Skin of body (tissue), 2 donors: ENCODE data around the gene RNF167. TPM values are rescaled to one million over a fixed set of nuclear protein-coding genes. Genes with fewer than 3 reads are reported as not detected.
"Not testable (repeated sequence)": the region's sequence is repeated elsewhere in the genome, so short reads cannot be mapped to it uniquely, and the experiment has no call there.

Source experiments
- DNase-seq: peaks from one replicate; lab custom pipeline; 2025; lab: John Stamatoyannopoulos, UW
- total RNA-seq: library from RNA; depleted of rRNA; stranded (reverse); fragments of >200 nt; gene quantifications from one replicate; pipeline ENCODE4 v1.2.3, GENCODE V29; 2014

The RNF167 gene
- total RNA-seq, 1 donor from 2014 or later, result 20.6 TPM

DNA sequence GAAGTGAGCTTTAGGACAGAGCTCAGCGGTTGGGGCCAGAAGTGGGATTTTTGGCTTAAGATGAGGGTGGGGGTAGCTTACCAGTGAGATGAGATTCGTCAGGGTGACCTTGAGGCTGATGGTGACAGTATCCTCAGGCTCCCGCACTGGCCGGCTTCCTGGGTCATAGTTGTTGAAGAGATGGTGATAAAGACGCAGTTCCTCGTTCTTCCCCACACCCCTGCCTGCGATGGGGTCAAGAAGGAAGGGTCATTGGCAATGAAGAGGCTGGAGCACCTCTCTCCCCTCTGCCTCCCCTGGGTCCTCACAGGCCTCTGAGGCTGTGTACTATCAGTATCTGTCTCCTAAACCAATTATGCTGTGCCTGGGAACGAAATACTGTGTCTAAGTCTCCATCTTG, 37.5 kb upstream of the RNF167 start:
- DNase-seq, result no peak

DNA sequence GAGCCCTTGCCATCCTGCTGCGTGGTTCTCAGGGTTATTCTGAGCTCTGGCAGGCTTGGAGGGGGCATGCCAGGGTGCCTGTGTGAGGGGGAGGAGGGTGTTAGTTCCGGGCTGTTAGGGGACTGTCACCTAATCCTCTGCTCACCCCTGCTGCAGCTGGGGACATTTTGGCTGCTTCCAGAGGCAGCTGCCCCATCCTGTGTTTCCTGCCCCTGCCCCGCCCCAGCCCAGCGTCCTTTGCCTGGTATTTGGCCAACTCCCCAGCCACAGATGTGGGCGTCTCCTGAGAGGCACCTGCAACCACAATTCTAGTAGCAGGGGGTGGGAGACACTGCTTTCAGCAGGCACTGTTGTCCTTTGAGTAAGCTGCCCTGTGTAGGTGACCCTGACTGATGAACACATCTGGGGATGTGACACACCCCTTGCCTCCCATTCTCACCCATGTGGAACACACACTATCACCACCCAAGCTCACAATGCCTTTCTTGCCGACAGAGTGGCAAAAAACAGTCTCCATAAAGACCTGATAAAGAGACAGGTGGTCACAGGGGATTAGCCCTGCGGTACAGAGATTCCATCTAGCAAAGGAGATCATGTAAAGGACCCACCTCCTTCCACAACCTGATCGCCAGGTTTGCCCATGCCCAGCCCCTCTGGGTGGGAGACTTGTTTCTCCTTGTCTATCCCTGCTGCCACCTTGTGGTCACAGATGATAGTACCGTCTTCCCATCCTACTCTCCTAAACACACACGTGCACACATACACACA, 36.8 kb upstream of the RNF167 start, which contains the start of gene CHRNE:
TSS of gene CHRNE (minus strand) at position 48 of the 768 bp plus-strand sequence. CDS start at position 13, 35 bp downstream.
- peak; percentile 64 for DNase-seq

DNA sequence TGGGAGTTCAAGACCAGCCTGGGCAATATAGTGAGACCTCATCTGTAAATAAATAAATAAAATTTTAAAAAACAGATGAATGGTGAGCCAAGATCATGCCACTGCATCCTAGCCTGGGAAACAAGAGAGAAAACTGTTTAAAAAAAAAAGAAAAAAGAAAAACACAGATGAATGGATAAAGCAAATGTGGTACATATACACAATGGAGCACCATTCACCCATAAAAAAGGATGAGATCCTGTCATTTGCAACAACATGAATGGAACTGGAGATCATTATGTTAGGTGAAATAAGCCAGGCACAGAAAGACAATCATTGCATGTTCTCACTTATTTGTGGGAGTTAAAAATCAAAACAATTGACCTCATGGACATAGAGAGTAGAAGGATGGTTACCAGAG, 33.4 kb upstream of the RNF167 start:
- DNase-seq, result not testable (repeated sequence)

DNA sequence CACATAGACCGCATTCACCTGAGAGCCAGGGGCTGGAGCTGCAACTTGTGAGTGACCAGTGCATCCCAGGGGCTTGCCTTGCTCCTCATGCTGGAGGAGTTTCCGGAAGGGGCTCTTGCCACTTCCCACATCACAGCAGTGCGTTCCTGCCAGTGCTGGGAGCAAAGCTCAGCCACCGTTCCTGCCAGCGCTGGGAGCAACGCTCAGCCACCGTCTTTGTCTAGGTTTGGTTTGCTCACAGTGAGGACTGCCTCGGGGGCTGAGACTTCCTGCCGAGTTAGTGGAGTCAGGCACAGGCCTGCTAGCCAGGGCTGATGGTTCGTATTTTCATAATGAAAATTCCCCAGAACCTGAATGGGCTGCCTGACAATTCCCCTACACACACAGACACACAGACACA, 31.8 kb upstream of the RNF167 start:
- no peak for DNase-seq

DNA sequence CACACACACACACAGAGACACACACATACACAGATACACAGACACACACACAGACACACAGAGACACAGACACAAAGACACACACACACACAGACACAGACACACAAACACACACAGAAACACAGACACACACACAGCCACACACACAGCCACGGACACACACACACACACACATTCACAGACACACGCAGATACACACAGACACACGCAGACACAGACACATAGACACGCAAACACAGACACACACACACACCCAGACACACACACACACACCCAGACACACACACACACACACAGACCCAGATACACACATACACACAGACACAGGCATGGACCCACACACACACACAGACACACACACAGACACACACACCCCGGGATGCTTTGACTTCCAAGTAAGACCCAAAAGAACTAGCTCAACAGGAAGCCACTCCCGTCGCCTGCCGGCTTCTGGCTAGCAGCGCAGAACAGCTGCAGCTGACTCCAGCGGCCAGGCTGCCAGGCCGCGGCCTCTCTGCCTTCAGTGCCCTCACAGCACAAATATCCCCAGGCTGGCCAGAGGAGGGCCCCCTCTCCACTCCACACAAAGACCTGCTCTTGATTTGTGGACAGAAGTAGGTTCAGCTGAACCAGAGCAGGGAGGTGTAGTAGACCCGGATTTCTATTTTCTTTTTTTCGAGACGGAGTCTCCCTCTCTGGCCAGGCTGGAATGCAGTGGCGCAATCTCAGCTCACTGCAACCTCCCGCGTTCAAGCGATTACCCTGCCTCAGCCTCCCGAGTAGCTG, 31.2 kb upstream of the RNF167 start:
- DNase-seq, result peak; percentile 90

DNA sequence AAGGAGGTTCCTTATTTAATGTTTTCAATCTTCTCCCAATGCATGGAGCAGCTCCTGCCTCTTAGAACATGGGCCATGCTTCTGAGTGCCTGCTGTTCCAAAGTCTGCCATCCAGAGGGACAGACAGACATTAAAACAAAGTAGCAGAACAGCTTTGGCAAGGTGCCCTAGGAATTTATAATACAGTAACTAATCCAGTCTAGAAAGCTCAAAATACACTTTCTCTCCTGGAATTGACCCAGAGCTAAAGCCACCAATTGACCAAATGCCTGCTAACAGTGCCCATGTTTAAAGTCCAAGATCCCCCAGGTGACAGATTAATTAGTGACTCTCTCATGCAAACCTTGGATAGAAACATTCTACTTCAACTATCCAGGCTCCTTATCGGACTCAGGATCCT, 26.1 kb upstream of the RNF167 start:
- DNase-seq, result no peak

DNA sequence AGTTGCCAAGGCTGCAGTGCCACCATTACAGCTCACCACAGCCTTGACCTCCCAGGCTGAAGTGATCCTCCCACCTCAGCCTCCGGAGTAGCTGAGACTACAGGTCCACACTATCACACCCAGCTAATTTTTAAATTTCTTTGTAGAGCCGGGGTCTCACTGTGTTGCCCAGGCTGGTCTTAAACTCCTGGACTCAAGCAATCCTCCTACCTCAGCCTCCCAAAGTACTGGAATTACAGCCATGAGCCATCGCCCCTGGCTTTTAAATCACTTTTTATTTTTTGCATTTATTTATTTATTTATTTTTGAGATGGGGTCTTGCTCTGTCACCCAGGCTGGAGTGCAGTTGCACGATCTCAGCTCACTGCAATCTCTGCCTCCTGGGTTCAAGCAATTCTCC, 25.5 kb upstream of the RNF167 start:
- DNase-seq, result not testable (repeated sequence)

DNA sequence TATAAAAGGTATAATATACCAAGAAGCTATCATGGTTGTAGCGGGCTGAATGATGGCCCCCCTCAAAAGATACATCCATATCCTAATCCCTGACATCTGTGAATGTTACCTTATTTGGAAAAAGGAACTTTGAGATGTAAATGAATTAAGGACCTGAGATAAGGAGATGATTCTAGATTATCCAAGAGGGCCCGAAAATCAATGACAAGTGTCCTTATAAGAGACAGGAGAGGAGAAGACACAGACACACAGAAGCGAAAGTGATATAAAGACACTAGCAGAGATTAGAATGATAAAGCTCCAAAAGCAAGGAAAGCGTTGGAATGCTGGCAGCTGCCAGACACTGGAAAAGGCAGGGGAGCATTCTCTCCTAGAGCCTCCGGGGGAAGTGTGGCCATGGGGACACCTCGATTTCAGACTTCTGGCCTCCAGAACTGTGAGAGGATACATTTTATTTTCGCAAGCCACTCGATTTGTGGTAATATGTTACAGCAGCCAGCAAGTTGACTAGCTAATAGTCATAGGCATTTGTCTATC, 20.5 kb upstream of the RNF167 start:
- no peak for DNase-seq

DNA sequence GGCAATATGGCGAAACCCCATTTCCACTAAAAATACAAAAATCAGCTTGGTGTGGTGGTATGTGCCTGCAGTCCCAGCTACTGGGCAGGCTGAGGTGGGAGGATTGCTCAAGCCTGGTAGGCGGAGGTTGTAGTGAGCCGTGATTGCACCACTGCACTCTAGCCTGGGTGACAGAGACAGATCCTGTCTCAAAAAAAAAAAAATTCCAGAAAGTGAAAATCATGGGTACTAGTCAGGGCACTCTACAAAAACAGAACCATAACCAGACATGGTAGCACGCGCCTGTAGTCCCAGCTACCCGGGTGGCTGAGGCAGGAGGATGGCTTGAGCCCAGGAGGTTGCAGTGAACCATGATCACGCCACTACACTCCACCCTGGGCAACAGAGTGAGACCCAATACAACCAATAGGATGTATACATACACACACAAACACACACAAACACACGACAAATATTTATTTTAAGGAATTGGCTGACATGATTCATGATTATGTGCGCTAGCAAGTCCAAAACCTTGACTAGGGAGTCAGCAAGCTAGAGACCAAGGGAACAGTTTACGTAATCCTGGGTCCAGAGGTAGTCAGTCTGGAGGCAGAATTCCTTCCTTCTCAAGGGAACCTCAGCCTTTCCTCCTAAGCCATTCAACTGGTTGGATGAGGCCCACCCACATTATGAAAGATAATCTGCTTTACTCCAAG, 19.6 kb upstream of the RNF167 start:
- no peak for DNase-seq

DNA sequence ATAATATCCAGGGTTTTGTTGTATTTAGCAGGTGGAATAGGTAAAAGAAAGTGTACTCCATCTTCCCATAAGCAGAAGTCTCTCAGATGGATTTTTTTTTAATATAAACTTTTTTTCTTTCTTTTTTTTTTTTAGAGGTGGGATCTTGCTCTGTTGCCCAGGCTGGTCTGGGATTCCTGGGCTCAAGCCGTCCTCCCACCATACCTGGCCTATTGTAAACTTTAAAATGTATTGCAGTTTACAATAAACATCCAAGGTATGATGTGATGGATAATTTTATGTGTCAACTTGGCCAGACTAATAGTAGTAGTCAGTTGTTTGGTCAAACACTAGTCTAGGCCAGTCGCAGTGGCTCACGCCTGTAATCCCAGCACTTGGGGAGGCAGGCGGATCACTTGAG, 18.7 kb upstream of the RNF167 start:
- DNase-seq, result no peak

DNA sequence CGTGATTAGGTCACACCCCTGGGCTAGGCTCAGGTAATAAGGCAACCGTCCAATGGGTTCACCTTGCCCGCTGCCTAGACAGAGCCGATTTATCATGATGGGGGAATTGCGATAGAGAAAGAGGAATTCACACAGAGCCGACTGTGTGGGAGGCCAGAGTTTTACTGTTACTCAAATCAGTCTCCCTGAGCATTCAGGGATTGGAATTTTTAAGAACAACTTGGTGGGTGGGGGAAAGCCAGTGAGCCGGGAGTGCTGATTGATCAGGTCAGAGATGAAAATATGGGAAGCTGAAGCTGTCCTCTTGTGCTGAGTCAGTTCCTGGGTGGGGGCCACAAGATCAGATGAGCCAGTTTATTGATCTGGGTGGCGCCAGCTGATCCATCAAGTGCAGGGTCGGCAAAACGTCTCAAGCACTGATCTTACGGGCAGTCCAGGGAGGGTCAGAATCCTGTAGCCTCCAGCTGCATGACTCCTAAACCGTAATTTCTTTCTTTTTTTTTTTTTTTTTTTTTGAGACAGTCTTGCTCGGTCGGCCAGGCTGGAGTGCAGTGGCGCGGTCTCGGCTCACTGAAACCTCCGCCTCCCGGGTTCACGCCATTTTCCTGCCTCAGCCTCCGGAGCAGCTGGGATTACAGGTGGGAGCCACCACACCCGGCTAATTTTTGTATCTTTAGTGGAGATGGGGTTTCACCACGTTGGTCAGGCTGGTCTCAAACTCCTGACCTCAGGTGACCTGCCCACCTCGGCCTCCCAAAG, 13.3 kb upstream of the RNF167 start:
- not testable (repeated sequence) for DNase-seq

DNA sequence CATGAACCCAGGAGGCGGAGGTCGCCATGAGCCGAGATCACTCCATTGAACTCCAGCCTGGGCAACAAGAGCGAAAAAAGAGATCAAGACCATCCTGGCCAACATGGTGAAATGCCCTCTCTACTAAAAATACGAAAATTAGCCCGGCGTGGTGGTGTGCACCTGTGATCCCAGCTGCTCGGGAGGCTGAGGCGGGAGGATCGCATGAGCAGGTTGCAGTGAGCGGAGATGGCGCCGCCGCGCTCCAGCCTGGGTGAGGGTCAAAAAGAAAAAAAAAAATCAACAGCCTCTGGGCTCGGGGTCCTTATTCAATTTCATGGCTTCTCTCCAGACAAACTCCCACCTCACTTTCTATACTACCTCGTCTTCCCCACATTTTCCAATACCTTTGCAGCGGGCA, 11.2 kb upstream of the RNF167 start:
- DNase-seq, result no peak

DNA sequence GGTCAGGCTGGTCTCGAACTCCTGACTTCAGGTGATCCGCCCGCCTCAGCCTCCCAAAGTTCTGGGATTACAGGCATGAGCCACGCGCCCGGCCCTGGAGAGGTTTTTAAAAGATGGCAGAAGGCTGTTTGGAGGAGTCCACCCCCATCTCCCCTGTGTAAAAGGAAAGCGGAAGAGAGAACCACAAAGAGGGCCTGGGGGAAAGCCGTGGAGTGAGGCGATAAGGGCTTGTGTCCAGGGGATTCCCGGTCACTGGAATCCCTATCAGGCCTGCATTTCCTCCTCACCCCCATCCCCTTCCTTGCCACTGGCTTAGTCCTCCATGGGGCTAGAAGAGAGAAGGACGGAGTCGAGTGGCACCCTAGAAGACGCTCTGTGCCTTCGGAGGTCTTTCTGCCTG, 8.1 kb upstream of the RNF167 start, which contains the start of gene GP1BA:
TSS of gene GP1BA (plus strand) at position 315 of the 400 bp plus-strand sequence. CDS start 328 bp downstream, outside the sequence.
- DNase-seq, result no peak

DNA sequence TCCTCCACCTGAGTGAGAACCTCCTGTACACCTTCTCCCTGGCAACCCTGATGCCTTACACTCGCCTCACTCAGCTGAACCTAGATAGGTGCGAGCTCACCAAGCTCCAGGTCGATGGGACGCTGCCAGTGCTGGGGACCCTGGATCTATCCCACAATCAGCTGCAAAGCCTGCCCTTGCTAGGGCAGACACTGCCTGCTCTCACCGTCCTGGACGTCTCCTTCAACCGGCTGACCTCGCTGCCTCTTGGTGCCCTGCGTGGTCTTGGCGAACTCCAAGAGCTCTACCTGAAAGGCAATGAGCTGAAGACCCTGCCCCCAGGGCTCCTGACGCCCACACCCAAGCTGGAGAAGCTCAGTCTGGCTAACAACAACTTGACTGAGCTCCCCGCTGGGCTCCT, 7.3 kb upstream of the RNF167 start:
- DNase-seq, result no peak

DNA sequence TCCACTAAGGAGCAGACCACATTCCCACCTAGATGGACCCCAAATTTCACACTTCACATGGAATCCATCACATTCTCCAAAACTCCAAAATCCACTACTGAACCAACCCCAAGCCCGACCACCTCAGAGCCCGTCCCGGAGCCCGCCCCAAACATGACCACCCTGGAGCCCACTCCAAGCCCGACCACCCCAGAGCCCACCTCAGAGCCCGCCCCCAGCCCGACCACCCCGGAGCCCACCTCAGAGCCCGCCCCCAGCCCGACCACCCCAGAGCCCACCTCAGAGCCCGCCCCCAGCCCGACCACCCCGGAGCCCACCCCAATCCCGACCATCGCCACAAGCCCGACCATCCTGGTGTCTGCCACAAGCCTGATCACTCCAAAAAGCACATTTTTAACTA, 6.4 kb upstream of the RNF167 start:
- no peak for DNase-seq

DNA sequence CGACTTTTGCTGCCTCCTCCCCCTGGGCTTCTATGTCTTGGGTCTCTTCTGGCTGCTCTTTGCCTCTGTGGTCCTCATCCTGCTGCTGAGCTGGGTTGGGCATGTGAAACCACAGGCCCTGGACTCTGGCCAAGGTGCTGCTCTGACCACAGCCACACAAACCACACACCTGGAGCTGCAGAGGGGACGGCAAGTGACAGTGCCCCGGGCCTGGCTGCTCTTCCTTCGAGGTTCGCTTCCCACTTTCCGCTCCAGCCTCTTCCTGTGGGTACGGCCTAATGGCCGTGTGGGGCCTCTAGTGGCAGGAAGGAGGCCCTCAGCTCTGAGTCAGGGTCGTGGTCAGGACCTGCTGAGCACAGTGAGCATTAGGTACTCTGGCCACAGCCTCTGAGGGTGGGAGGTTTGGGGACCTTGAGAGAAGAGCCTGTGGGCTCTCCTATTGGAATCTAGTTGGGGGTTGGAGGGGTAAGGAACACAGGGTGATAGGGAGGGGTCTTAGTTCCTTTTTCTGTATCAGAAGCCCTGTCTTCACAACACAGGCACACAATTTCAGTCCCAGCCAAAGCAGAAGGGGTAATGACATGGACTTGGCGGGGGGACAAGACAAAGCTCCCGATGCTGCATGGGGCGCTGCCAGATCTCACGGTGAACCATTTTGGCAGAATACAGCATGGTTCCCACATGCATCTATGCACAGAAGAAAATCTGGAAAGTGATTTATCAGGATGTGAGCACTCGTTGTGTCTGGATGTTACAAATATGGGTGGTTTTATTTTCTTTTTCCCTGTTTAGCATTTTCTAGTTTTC, 5.7 kb upstream of the RNF167 start:
- no peak for DNase-seq

DNA sequence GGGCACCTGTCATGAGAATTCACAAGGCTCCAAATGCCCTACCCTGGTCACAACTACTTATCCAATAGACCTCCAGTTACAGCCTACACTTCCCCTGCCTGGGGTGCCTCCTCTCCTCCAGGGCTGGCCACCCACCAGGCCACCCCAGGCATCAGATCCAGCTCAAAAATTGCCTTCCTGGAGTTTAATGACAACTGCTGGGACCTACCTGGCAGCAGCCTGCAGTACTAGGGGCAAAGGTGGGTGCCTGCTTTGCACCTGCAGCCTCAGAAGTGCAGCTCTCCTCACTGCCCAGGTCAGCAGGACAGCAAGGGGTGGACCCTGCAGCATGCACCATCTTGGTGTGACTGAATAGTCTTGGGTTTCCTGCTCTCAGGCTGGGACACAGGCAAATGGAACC, 4.4 kb upstream of the RNF167 start:
- no peak for DNase-seq

DNA sequence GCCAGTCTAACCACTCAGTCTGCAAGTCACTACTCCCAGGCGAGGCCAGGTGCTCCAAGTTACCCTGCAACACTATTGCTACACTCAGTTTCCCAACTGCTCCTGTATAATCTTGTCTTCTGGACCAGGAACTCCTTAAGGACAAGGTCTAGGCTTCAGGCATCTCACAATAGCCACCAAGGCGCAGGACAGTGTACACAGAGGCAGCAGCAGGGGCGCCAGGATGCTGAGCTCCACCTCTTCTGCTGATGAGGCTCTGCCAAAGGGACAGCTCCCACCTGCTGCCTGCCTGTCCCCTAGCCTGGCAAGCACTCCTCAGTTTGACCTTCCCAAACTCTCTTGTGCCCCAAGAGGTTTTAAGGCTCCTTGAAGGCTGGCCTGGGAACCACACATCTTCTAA, 3.6 kb upstream of the RNF167 start:
- no peak for DNase-seq

DNA sequence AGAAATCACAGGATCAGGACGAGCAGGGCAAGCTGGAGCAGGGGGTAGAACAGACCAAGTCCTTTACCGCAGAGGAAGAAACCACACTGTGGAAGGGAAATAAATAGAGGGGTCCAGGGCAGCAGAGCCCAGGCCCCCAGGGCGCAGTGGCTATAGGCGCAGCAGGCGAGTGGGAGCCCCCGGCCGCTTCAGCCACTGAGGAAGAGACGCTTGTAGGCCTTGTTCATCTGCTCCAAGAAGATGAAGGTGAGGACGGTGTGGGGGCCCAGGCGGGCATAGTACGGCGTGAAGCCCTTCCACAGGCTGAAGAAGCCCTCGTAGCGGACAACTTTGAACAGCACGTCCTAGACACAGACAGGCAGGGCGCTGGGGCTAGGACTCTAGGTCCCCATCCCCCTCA, 2.5 kb upstream of the RNF167 start:
- DNase-seq, result no peak

DNA sequence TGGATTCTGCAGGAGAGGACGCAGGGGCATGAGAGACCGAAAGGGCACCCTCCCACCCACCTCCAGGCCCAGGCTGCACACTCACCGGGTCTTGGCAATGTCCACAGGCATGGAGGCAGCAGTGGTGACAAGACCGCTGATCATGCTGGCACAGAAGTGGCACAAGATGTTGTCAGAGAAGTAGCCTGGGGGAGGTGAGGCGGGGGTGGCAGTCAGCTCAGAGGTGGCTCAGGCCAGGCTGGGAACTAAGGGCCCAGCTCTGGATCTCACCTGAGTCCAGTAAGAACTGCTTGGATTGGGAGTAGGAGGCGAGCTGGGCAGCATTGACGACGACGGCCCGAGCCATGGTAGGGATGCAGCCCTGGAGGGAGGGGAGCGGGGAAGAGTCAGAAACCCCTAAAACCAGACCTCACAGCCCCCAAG, 2.0 kb upstream of the RNF167 start:
- no peak for DNase-seq
